Activated gamma-delta T cell treated with Interleukin-2 at 50 U/mL for 16 hours (primary cell): ENCODE measurements around the gene ANKRD60.
A peak's percentile ranks its signal among the peaks of the same experiment; 100 is the strongest.

Experiments used
- DNase-seq: peaks from one replicate; pipeline ENCODE4 v3.0.0-alpha.2; 2020

ANKRD60 gene

GRCh38 chr20:58188527-58188926 lies 39.9 kb downstream of the ANKRD60 start:
- no peak for DNase-seq

GRCh38 chr20:58184984-58185383 lies 43.5 kb downstream of the ANKRD60 start:
- DNase-seq, result no peak

- DNase-seq, result no peak
These were observed 44.4 kb downstream of the ANKRD60 start for GRCh38 chr20:58184063-58184462.

- DNase-seq, result no peak
These were observed 45.8 kb downstream of the ANKRD60 start for GRCh38 chr20:58182521-58183140.

- DNase-seq, result peak; percentile 60
These were observed 48.9 kb downstream of the ANKRD60 start for GRCh38 chr20:58179432-58180099.

GRCh38 chr20:58179083-58179431 lies 49.4 kb downstream of the ANKRD60 start:
- DNase-seq, result no peak

- no peak for DNase-seq
These were observed 50.7 kb downstream of the ANKRD60 start for GRCh38 chr20:58177799-58178198.

GRCh38 chr20:58175836-58176235 lies 52.6 kb downstream of the ANKRD60 start:
- DNase-seq, result no peak

- DNase-seq, result no peak
These were observed 53.0 kb downstream of the ANKRD60 start for GRCh38 chr20:58175425-58175824.

GRCh38 chr20:58174708-58175280 lies 53.7 kb downstream of the ANKRD60 start:
- DNase-seq, result no peak

- no peak for DNase-seq
These were observed 54.3 kb downstream of the ANKRD60 start for GRCh38 chr20:58173930-58174707.

GRCh38 chr20:58173091-58173490 lies 55.4 kb downstream of the ANKRD60 start:
- DNase-seq, result no peak

- DNase-seq, result no peak
These were observed 56.5 kb downstream of the ANKRD60 start for GRCh38 chr20:58171796-58172425.

GRCh38 chr20:58169450-58169849 lies 59.0 kb downstream of the ANKRD60 start:
- DNase-seq, result no peak

GRCh38 chr20:58168843-58169242 lies 59.6 kb downstream of the ANKRD60 start:
- DNase-seq, result no peak

- no peak for DNase-seq
These were observed 60.7 kb downstream of the ANKRD60 start for GRCh38 chr20:58167759-58168158.
